ENCODE measurements around the gene EXOC5.

GRCh38 chr14:57302883-57303282 is 34.2 kb upstream of the EXOC5 start:
- TF ChIP-seq E2F1 (CRISPR knock-in tag; IDR thresholded peaks at IDR 0.05) (no peak), CREB1 (CRISPR knock-in tag; IDR thresholded peaks at IDR 0.05) (no peak), CTCF (IDR thresholded peaks at IDR 0.05) (no peak), USF2 (CRISPR knock-in tag; IDR thresholded peaks at IDR 0.05) (no peak), ZNF138 (CRISPR knock-in tag; conservative IDR thresholded peaks at IDR 0.05) (no peak), E2F5 (CRISPR knock-in tag; IDR thresholded peaks at IDR 0.05) (no peak), NR1H2 (CRISPR knock-in tag; IDR thresholded peaks at IDR 0.05) (no peak), JUN (CRISPR knock-in tag; IDR thresholded peaks at IDR 0.05) (no peak)
